Retina (tissue), 1 donor: Measurements from ENCODE around the gene LCN1.
"Not testable (repeated sequence)": the region's sequence is repeated elsewhere in the genome, so short reads cannot be mapped to it uniquely, and the experiment has no call there.

Source experiments
- DNase-seq: peaks from one replicate; pipeline ENCODE4 v3.0.0-alpha.2; 2016

The LCN1 gene

DNA sequence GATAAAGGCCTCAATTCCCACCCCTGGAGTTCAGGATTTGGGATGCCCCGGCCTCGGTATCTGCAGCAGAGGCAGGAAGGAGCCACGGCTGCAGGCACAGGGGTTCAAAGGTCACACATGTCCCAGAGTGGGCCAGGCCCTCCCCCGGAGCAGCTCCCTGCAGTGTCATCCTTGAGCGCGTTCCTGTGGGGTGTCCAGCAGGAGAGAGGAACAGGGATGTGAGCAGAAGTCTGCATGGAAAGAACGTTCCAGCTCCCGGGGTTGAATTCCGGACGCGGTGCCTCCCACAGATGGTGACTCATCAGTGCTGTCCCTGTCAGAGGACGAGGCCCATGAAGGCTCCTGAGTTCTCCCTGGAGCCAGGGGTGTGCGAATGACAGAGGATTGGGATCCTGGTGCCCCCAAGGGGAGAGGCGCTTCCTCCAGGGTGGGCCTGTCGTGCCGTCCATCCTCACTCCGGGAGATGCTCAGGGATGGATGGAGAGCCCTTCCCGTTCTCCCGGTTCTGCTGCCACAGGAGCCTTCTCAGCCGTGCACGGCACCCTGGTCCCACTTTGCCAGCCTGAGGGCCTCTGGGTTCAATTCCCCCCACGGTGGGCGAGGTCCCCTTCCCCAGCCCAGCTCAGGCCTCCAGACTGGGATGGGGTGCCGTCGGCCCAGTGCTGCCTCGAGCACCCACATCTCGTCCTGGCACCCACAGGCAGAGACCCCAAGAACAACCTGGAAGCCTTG is 3.1 kb downstream of the LCN1 start:
- peak; percentile 1 for DNase-seq

GRCh38 chr9:135525241-135526088 is 4.2 kb downstream of the LCN1 start:
- DNase-seq, result no peak

DNA sequence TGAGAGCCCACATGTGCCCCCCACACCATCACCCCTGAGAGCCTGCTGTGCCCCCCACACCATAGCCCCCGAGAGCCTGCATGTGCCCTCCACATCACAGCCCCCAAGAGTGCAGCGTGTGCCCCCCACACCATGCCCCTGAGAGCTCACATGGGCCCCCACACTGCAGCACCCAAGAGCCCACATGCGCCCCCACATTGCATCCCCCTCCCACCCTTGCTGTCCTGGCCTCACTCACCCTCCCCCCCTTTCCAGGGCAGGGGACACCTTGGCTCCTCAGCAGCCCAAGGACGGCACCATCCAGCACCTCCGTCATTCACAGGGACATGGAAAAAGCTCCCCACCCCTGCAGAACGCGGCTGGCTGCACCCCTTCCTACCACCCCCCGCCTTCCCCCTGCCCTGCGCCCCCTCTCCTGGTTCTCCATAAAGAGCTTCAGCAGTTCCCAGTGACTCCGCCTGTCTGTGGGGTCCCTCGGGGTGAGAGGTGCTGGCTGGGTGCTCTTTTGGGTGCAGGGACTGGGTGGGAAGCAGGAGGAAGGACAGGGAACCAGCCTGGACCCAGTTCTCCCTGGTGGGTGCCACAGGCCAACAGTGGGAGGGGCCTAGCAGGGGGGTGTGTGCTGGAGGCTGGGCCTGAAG is 5.0 kb downstream of the LCN1 start:
- DNase-seq, result no peak

GRCh38 chr9:135526730-135527571 is 5.7 kb downstream of the LCN1 start:
- DNase-seq, result peak; percentile 1

- not testable (repeated sequence) for DNase-seq
Observed at GRCh38 chr9:135528842-135529435, 7.7 kb downstream of the LCN1 start.

DNA sequence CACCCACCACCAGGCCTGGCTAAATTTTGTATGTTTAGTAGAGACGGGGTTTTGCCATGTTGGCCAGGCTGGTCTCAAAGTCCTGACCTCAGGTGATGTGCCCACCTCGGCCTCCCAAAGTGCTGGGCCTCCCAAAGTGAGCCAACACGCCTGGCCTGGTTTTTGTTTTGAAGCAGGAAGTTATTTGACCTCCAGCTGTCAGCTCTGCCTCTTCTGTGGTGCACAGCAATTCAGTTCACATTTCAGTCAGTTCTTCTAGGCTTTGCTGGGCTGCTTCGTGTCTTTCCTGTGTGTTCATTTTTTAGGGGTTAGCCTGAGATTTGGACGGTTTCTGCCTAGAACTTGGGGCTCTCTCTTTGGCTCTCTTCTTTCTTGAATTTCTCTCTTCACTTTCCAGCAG is 8.9 kb downstream of the LCN1 start:
- no peak for DNase-seq

DNA sequence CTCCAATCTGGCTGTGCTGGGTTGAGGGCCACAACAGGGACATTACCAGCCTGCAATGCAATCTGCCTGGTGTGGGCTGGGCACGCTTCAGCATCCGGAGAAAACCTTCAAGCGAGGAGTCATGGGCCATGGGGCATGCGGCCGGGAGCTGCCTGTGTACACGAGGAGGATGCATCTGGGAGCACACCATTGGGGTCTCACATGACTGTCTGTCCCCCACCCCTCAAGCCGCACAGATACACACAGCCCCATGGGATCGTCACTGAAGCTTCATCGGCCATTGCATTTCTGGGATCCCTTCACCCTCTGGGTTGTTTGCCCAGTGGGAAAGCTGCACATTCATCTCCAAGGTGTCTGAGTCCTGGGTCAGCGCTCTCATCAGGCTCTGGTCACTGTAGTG is 9.9 kb downstream of the LCN1 start:
- DNase-seq, result no peak

DNA sequence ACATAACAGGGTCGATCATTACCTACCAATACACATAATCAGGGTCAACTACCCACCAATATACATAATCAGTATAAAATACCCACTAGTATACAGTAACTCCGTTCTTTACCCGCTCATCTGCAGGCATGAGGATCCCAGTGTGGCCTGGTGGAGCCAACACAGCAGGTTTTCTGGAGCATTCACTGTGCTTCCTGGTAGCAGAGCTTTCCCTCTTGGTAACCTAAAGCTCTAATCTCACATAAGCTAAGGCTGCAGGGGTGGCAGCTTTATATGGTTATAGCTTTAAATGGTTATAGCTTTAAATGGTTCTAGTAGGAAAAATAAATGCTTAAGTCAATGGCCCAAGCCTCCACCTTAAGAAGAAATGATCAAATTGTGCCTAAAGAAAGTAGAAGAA is 11.9 kb downstream of the LCN1 start:
- no peak for DNase-seq

DNA sequence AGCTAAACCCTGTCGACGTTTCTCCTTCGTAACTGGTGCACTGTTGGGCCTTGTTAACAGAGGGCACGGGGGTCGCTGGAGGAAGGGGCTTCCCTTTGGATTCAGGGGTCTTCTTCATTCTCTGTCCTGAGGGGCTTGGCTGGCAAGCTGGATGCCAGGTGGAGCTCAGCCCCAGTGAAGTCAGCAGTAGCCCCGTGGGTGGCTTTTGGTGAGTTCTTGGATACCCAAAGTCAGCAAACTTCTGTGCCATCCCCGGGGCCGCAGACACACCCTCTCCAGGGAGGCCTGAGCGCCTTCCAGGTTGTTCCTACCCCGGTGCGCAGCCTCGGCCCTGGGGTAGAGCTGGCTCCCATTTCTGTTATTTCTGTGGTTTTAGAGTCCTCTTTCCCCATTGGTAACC is 12.4 kb downstream of the LCN1 start:
- DNase-seq, result no peak

DNA sequence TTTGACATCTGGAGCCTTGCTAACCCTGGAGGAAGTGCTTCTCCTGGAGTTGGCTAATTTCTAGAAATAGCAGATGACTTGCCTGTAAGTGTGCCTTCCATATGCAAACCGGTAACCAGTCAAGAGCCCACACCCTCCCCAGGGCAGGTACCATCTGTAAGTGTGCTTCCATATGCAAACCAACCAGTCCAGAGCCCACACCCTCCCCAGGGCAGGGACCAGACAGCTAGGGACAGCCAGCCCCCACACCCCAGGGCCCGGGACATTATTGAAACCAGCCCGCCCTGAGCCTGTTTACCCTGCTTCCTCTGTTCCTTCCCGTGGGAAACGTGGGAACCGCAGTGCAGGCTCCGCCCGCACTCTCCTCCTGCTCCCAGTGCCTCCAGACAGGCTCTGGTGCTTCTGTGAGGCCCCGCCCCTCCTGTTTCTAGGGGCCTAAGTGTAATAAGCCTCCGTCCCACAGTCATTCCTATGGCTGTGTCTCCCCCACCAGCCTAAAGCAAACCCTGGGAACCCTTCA is 13.0 kb downstream of the LCN1 start:
- DNase-seq, result not testable (repeated sequence)

GRCh38 chr9:135534826-135535225 is 13.6 kb downstream of the LCN1 start:
- not testable (repeated sequence) for DNase-seq

DNA sequence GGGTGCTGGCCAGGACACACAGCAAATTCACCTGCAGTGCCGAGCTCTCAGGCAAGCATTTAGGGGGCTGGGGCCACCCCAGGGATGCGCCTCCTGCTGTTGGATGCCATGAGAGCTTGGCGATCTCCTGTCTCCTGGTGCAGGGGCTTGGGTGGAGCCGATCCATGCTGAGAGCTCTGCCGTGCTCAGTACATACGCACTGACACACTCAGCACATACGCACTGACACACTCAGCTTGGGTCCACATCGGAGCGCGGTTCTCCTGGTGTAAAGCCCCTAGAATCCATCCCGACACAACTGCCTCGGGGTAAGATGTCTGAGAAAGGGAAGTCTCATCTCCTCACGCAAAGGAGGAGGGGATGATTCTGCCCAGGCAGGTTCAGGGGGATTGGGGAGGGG is 14.4 kb downstream of the LCN1 start:
- not testable (repeated sequence) for DNase-seq

GRCh38 chr9:135536216-135536615 is 15.0 kb downstream of the LCN1 start:
- DNase-seq, result no peak

- not testable (repeated sequence) for DNase-seq
Observed at GRCh38 chr9:135543262-135543894, 22.1 kb downstream of the LCN1 start.

GRCh38 chr9:135544981-135545635 is 23.9 kb downstream of the LCN1 start:
- DNase-seq, result no peak

- DNase-seq, result not testable (repeated sequence)
Observed at GRCh38 chr9:135545646-135546176, 24.5 kb downstream of the LCN1 start, which contains the start of gene OBP2A. Gene OBP2A, plus strand, starts transcription at chr9:135546126. Its CDS starts 55 bp downstream, at chr9:135546181.

DNA sequence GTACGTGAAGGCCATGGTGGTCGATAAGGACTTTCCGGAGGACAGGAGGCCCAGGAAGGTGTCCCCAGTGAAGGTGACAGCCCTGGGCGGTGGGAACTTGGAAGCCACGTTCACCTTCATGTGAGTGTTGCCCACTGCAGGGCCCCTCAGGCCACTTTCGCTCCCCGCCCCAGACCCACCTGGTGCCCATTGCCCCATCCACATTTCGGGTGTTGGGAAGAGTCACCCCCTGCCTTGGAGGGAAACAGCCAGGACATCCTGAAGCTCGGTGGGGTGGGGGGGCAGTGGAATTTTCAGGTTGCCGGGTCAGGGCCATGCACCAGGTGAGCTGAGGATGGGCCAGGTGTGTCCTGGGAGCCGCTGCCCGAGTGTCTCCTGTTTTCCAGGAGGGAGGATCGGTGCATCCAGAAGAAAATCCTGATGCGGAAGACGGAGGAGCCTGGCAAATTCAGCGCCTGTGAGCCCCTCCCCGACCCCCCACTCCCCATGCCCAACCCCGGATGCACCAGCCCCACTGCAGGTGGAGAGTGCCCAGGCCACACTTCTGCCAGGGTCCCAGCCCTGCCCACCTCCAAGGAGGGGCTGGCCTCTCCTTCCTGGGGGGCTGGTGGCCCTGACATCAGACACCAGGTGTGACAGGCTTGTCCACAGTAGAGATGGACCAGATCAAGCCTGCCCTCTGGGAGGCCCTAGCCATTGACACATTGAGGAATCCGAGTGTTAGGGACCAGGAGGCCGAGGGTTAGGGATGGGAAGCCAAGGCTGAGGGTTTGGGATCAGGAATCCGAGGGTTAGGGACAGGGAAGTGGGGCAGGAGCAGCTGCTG is 25.8 kb downstream of the LCN1 start:
- not testable (repeated sequence) for DNase-seq

DNA sequence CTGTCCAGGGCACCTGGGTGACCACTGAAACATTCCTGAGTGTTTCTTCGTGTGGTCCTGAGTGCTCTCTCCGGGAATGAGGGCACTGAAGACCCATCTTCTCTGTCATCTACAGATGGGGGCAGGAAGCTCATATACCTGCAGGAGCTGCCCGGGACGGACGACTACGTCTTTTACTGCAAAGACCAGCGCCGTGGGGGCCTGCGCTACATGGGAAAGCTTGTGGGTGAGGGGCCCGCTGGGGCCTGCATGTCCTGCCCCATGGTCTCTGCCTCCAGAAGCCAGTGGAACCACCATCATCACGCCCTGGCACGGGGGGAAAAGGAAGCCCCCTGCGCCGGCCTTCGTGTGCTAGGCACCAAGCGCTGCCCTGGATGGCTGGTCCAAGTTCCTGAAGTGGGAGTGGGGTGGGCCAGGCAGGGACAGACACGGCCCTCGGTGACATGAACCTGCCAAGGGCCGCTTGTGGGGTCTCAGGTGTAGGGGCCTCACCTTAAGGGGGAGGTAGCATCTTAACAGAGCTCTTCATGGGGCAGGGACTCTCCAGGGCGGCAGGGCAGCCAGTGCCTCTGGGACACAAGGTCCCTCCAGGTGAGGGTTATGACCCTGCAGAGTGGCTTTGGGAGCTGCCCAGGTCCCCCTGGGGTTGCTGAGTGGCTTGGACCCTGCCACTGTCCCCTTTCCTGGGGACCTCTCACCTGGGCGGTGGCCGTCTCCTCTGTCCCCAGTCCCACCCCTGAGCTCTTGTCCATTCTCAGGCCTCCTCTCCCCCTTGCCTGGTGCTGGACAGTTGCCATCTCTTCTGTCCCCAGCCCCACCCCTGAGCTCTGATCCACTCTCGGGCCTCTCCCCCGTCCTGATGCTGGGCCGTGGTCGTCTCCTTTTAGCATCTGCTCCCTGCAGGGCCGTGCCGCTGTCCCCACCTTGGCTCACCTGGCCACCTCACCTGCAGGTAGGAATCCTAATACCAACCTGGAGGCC is 26.8 kb downstream of the LCN1 start:
- DNase-seq, result no peak
